CD4-positive, alpha-beta T cell treated with Interleukin-6 at 100 ng/mL for 8 hours (primary cell): ENCODE data around the gene ZAP70.

ENCODE experiments used
- DNase-seq: peaks from one replicate; pipeline ENCODE4 v3.0.0-alpha.2; 2020; ENCODE audit warnings: mixed read lengths, low spot score

ZAP70 gene

DNA sequence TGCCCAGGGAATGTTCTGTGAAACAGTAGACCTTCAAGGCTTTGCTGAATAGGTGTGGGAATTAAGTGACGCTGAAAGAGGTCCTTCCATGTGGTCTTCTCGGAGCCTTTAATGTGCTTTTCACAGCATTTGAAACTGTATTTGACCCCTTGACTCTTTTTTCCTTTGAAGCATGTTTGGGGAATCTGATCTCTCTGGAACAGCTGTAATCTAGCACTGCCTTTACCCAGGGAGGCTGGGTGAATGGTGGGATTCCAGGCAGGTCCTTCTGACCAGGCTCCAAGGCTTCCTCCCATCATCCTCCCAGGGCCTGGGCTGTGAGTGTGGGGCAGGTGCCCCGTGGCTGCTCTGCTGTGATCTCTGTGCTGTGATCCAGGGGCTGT is 4.2 kb downstream of the ZAP70 start:
- no peak for DNase-seq

DNA sequence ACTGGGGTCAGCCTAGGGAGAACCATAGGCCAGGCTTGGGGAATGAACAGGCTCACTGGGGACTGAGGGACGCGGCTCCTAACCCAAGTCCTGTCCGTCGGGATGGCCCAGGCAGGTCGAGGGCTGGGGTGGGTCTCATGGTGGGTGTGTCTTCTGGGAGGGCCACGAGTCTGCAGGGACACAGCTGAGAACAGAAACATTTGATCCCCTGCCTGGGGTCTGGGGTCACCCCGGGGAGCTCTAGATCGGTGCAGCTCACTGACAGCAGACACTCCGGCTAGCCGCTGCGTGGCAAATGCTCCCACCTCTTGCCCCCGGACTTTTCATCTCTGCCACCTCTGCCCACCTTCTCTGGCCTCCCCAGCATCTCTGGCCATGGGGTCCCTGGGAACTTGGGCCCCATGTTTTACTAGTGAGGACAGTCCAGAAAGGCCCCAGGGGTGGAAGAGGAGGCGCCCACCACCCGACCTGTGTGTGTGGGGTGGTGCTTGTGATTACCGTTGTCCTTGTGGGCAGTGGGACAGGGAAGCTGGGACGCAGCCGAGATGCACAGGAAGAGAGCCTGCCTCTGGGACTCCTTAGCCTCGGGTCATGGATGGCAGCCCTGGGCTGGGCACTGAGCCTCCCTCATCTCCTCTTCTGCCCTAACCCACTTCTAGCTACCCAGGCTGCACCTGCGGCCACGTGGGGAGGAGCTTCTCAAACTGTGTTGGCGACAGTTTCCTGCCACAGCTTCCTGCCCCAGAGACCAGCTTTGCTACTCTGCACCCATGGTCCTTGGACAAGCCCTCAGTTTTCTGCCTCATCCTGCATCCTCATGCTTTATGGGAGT is 4.9 kb downstream of the ZAP70 start:
- peak; percentile 79 for DNase-seq

- no peak for DNase-seq
These were observed 5.6 kb downstream of the ZAP70 start for GRCh38 chr2:97718942-97719341.

DNA sequence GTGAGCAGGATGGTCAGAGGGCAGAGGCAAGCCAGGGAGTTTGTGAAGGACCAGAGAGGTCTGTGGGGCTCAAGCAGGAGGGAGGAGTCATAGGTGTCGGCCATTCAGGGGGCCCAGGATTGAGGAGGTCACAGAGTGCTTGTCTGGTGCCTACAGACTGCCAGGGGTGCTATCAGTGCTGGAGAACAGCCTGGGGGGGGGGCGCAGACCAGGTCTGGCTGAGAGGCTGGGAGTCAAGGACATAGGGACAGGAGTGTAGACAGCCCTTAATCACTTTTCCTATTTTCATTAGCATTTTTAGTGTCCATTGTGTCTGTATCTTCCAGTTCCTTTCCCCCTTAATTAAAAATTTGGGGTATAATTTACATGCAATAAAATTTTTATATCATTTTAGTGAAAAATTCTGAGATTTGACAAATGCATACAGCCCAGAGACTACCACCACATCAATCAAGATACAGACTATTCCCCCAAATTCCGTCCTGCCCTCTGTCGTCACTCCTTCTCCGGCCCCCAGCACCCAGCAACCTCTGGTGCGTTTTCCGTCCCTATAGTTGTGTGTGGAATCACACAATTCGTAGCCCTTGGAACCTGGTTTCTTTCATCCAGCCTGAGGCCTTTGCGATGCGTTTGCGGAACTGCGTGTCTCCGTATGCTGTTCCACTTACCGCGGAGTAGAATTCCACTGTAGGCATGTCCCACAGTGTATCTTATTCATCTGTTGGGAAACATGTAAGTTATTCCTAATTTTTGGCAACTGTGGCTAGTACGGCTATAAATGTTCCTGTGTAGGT is 6.2 kb downstream of the ZAP70 start:
- DNase-seq, result no peak

DNA sequence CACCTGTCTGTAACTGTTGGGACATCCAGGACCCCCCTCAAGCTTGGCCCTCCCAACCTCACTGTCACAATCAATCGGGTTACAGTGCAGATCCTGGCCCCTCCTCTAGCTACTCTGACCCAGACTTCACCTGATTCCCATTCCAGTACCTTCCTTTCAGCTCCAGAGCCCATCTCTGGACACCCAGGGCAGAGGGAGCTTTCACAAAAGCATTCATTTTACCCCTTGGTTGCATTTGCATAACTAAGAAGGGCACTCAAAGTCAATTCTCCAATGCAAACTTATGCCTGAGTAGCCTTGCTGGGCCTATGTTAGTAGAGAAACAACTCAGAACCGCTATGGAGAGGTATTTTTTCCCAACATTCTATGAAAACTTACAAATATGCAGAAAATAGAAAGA is 7.4 kb downstream of the ZAP70 start:
- no peak for DNase-seq

DNA sequence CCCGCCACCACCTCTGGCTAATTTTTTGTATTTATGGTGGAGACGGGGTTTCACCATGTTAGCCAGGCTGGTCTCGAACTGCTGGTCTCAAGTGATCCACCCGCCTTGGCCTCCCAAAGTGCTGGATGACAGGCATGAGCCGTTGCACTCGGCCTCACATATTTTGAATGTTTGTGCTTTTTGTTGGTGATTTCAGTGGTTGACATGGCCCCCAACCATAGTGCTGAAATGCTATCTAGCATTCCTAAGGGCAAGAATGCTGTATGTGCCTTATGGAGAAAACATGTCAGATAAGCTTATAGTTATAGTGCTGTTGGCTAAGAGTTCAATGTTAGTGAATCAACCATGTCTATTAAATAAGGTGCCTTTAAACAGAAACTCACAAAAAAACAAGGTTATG is 8.9 kb downstream of the ZAP70 start:
- no peak for DNase-seq

- no peak for DNase-seq
These were observed 10.0 kb downstream of the ZAP70 start for GRCh38 chr2:97723156-97724072.

- DNase-seq, result no peak
These were observed 10.7 kb downstream of the ZAP70 start for GRCh38 chr2:97724073-97724410.

- no peak for DNase-seq
These were observed 11.1 kb downstream of the ZAP70 start for GRCh38 chr2:97724501-97724900.

- DNase-seq, result no peak
These were observed 11.7 kb downstream of the ZAP70 start for GRCh38 chr2:97724946-97725688.

GRCh38 chr2:97726261-97727064 is 13.1 kb downstream of the ZAP70 start:
- DNase-seq, result no peak

GRCh38 chr2:97727296-97727695 is 13.9 kb downstream of the ZAP70 start:
- DNase-seq, result no peak

DNA sequence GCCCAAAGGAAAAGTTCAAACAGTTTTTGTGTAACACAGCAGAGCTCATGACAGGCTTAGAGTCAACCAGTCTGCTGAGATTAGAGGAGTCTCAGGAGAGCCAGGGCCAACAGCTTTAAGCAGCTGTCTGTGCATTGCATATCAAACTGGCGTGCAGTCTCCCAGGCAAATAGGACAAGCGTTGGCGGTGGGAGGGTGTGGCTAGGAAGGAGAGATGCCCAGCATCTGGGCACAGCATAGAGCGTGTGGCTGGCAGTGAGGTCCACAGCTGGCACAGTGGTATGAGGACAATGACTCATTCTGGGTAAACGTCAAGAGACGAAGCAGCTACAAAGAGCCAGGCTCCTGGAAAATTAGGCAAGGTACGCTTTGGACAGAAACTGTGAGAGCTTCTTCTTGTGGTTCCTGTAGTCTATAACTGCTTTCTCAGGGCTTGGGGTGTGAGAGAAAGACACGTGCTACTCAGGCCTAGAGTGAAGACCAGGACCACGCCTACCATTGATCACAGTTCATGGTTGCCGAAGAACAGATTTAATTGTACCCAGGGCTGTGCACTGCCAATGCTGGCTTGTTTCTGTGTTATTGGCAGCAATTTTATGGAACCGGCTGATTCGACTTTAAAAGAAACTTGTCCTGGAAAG is 14.8 kb downstream of the ZAP70 start:
- DNase-seq, result no peak

- DNase-seq, result no peak
These were observed 16.9 kb downstream of the ZAP70 start for GRCh38 chr2:97730245-97730644.

DNA sequence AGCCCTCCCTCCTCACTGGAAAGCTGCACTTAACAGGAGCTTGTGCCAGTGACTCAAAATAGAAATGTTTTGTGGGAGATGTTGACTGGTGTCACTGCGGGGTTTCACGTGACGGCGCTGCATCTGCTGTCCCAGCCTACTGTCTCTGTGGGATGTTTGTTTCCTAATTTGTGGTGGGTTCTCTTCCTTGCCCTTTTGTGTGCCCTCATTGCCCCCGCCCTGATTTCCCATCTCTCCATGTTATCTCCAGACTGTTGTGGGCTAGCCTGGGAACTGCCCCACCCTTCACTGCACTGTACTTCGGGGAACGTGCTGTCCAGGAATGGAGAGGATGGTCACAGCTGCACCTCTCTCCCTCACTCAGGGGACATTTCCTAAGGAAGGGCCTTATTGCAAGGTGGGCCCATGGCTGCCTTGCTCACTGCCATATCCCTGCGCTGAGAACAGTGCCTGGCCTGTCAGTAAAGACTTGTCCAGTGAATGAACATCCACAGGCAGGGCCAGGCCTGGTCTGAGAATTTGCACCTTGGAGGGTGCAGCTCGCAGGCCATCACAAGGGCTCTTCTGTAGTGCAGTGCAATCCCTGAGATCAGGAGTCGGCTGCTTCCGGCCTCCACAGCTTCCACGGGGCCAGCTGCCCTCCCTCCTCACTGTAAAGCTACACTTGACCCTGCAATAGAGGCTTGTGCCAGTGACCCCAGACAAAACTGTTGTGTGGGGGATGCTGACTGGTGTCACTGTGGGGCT is 18.1 kb downstream of the ZAP70 start:
- DNase-seq, result no peak

DNA sequence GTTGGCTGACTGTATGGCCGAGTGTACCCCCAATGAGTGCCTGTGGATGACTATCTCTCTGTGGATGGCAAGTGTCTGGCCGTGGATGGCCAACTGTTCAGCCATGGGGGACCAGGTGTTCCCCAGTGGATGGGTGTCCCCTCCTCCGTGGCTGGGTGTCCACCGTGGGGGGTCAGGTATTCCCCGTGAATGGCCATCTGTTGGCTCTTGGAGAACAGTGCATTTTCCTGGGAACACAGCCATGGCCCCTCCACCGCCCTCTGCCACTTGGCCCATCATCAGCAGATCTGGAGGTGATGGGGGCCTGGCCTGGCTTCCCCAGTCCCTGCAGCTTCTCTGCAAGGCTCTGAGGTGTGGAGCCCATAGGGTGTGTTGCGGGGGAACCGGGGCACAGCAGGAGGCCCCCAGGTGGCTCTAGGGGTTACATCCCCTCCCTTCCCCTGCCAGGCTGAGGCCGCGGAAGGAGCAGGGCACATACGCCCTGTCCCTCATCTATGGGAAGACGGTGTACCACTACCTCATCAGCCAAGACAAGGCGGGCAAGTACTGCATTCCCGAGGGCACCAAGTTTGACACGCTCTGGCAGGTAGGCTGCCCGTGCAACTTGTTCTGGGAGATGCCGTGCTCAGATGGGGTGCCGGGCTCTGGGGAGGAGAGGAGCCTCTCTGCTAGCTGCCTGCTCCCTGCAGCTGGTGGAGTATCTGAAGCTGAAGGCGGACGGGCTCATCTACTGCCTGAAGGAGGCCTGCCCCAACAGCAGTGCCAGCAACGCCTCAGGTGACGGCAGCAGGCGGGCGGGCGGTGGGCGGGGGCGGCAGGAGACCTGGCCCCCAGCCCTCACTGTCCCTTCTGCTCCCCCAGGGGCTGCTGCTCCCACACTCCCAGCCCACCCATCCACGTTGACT is 19.3 kb downstream of the ZAP70 start:
- DNase-seq, result no peak

GRCh38 chr2:97733341-97734035 is 20.1 kb downstream of the ZAP70 start:
- DNase-seq, result no peak
